Measurements from ENCODE around the gene PADI3.

DNA sequence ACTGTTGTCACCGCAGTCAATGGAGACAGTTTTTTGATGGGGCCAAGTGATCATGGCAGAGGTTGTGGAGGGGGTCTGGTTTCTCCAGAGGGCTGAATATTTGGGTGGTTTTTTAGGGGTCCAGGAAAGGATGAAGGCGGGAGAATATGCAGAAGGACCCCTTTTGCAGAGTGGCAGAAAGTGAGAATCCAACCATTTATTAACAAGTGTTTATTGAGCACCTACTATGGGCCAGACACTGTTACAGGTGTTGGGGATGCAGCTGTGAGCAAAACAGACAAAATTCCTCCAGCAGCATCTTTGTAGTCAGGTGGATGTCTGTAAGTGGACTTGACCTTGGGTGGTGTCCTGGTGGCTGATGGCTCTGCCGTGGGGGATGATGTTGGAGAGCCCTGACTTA is 28.6 kb upstream of the PADI3 start:
- TF ChIP-seq, protein P1, sequence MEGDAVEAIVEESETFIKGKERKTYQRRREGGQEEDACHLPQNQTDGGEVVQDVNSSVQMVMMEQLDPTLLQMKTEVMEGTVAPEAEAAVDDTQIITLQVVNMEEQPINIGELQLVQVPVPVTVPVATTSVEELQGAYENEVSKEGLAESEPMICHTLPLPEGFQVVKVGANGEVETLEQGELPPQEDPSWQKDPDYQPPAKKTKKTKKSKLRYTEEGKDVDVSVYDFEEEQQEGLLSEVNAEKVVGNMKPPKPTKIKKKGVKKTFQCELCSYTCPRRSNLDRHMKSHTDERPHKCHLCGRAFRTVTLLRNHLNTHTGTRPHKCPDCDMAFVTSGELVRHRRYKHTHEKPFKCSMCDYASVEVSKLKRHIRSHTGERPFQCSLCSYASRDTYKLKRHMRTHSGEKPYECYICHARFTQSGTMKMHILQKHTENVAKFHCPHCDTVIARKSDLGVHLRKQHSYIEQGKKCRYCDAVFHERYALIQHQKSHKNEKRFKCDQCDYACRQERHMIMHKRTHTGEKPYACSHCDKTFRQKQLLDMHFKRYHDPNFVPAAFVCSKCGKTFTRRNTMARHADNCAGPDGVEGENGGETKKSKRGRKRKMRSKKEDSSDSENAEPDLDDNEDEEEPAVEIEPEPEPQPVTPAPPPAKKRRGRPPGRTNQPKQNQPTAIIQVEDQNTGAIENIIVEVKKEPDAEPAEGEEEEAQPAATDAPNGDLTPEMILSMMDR (IDR thresholded peaks at IDR 0.05; ENCODE audit: low read depth, low read length), result no peak
- TF ChIP-seq, protein P2, sequence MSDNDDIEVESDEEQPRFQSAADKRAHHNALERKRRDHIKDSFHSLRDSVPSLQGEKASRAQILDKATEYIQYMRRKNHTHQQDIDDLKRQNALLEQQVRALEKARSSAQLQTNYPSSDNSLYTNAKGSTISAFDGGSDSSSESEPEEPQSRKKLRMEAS (IDR thresholded peaks at IDR 0.05; ENCODE audit: low read depth, low read length), result no peak
- no peak for TF ChIP-seq POLR2A (IDR thresholded peaks at IDR 0.05; ENCODE audit: extremely low read depth, insufficient read length)
